Activated naive CD4-positive, alpha-beta T cell treated with anti-CD3 and anti-CD28 coated beads, Interleukin-2, amount 50 U/mL, for 24 hours (primary cell): ENCODE results near the gene STK24.
"Not testable (repeated sequence)": the region's sequence is repeated elsewhere in the genome, so short reads cannot be mapped to it uniquely, and the experiment has no call there.

Experiments
- H3K27ac Mint-ChIP-seq: one replicate; pipeline ENCODE4 v1.8.0; 2021; ENCODE audit warnings: mild to moderate bottlenecking, mixed read lengths
- H3K27me3 Mint-ChIP-seq: one replicate; pipeline ENCODE4 v1.8.0; 2021; ENCODE audit warnings: mixed read lengths
- H3K36me3 Mint-ChIP-seq: one replicate; pipeline ENCODE4 v1.8.0; 2021; ENCODE audit warnings: mixed read lengths
- H3K4me1 Mint-ChIP-seq: one replicate; pipeline ENCODE4 v1.8.0; 2021; ENCODE audit warnings: mixed read lengths
- H3K4me3 Mint-ChIP-seq: one replicate; pipeline ENCODE4 v1.8.0; 2021; ENCODE audit warnings: mild to moderate bottlenecking, mixed read lengths
- H3K9me3 Mint-ChIP-seq: one replicate; pipeline ENCODE4 v1.8.0; 2021; ENCODE audit warnings: mixed read lengths

Gene STK24

DNA sequence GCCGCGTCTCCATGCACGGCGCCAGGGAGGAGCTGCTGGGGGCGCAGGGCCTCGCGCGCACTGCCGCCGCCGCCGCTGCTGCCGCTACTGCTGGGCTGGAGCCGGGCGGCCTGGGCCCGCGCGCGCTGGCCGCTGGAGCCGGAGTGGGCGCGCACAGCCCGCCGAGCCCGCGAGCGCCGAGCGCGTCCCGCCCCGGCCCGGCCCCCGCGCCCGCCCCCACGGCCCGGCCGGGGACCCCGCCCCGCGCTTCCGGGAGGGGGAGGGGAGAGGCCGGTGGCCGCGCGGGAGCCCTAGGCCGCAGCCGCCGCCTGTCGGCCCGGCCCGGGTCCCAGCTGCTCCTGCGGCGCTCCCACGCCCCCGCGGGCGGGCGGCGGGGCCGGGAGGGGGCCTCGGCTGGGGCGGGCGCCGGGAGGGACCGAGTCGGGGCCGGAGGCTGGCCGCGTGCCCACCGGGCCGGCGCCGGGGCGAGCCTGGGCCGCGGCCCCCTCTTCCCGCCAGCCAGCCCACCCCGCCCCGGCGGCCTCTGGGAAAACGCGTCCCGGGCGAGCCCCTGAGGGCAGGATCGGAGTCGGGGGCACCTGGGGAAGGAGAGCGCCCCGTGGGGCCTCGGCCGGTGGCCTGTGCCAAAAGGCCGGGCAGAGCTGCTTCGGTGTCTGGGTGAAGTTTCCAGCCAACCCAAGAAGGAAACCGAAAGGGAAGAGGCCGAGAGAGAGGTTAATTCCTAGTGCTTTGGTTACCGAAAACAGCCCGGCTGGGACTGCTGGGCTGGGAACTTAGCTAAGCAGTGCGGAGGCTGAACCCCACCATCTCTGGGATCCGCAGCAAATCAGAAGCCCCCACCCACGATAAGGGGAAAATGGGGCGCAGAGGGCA is at the start of gene STK24:
TSS of gene STK24 (minus strand) at position 145 of the 873 bp plus-strand sequence. CDS start 321 bp downstream, outside the sequence.
- H3K36me3 Mint-ChIP-seq, result no peaks in the 10 kb centered on the region
- H3K4me1 Mint-ChIP-seq, result peaks cover 44% of the 10 kb centered on the region
- no peaks in the 10 kb centered on the region for H3K27me3 Mint-ChIP-seq
- H3K27ac Mint-ChIP-seq, result peak within 1 kb of the TSS; percentile 85
- H3K9me3 Mint-ChIP-seq, result no peaks in the 10 kb centered on the region
- peak within 1 kb of the TSS; percentile 95 for H3K4me3 Mint-ChIP-seq

DNA sequence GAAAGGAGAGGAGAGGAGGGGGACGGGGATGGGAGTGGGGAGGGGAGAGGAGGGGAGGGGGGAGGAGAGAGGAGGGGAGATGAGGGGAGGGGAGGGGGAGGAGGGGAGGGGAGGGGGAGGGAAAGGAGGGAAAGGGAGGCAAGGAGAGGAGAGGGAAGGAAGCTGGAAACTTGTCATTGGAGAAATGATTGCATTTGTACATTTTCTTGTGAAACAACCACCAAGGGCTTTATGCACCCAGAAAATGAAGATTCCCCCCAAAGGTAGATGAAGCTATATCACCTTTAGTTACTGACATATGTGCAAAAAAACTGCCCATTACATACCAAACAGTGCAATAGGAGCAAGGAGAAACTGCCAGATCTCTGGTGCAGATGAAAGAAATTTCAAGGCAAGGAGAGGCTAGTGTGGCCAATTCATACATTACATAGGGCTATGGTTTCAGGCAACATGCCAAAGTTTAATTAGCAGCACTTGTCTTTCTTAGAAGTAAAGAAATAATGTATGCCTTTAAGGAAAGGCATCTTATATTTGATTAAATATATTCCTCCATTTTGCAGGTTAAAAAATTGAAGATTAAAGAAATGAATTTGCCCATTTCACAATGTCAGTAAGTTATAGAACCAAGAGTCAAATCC is 49.5 kb upstream of the STK24 start:
- peaks cover 9% of the 10 kb centered on the region for H3K4me1 Mint-ChIP-seq
- H3K27ac Mint-ChIP-seq, result peak overlapping the region; percentile 35
- H3K36me3 Mint-ChIP-seq, result no peaks in the 10 kb centered on the region
- no peak overlapping the region for H3K4me3 Mint-ChIP-seq
- H3K9me3 Mint-ChIP-seq, result no peaks in the 10 kb centered on the region
- no peaks in the 10 kb centered on the region for H3K27me3 Mint-ChIP-seq

DNA sequence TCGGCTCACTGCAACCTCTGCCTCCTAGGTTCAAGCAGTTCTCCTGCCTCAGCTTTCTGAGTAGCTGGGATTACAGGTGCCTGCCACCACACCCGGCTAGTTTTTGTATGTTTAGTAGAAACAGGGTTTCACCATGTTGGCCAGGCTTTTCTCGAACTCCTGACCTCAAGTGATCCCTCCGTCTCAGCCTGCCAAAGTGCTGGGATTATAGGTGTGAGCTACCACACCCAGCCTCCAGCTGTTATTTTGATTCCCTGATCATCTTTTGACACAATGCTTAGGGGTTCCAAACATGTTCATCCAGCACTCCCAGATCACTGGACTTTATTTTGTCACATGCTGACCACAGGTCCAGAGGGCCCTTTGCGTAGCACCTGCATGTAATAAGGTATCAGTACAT is 47.7 kb upstream of the STK24 start:
- not testable (repeated sequence) for H3K27ac Mint-ChIP-seq, H3K36me3 Mint-ChIP-seq, H3K4me3 Mint-ChIP-seq, H3K4me1 Mint-ChIP-seq, H3K27me3 Mint-ChIP-seq, H3K9me3 Mint-ChIP-seq

DNA sequence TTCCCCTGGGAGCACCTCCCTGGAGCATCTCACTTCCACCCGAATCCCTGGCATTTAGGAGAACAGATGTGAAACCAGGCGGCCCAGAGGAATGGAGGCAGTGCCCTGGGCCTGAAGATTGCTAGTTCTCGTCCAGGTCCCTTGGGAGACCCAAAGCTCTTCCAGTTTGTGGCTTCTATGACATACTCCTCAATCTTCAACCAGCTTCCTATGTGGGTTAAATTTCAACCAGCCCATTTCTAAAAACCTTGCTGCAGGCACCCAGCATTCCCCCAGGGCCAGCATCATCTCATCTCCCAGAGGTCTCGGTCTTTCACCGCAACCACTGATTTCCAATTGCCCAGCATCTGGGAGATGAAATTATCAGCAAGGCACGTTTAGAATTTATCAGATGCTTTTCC is 46.0 kb upstream of the STK24 start:
- Mint-ChIP-seq H3K4me1 (peaks cover 9% of the 10 kb centered on the region), H3K36me3 (no peaks in the 10 kb centered on the region), H3K9me3 (no peaks in the 10 kb centered on the region), H3K27me3 (no peaks in the 10 kb centered on the region), H3K27ac (no peak overlapping the region), H3K4me3 (no peak overlapping the region)

DNA sequence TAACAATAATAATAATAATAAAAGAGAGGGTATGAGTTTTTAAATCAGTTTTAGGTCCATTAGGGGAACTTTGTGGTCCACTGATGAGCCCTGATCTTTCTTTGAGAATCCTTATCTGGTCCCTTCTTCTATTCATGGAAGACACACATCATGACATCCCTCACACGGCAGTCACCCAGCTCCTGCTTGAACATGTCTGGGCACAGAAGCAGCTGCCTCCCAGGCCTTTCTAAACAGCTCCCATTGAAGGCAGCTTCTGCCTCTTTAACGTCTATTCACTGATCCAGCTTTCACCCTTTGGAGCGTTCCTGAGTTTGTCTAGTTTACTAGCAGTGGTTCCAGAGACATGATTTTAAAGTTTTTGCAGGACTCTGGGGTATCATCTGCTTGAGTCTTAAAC is 42.6 kb upstream of the STK24 start:
- H3K36me3 Mint-ChIP-seq, result no peaks in the 10 kb centered on the region
- H3K27ac Mint-ChIP-seq, result no peak overlapping the region
- H3K27me3 Mint-ChIP-seq, result no peaks in the 10 kb centered on the region
- no peaks in the 10 kb centered on the region for H3K9me3 Mint-ChIP-seq
- H3K4me1 Mint-ChIP-seq, result peaks cover 4% of the 10 kb centered on the region
- H3K4me3 Mint-ChIP-seq, result no peak overlapping the region

DNA sequence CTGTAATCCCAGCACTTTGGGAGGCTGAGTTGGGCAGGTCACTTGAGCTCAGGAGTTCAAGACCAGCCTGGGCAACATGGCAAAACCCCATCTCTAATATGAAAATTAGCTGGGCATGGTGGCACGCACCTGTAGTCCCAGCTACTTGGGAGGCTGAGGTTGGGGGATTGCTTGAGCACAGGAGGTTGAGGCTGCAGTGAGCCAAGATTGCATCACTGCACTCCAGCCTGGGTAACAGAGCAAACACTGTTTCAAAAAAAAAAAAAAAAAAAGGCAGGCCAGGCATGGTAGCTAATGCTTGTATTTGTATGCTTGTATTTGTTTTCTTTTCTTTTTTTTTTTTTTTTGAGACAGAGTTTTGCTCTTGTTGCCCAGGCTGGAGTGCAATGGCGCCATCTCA is 38.7 kb upstream of the STK24 start:
- H3K27me3 Mint-ChIP-seq, H3K9me3 Mint-ChIP-seq, H3K4me3 Mint-ChIP-seq, H3K4me1 Mint-ChIP-seq, H3K27ac Mint-ChIP-seq, H3K36me3 Mint-ChIP-seq: not testable (repeated sequence)

DNA sequence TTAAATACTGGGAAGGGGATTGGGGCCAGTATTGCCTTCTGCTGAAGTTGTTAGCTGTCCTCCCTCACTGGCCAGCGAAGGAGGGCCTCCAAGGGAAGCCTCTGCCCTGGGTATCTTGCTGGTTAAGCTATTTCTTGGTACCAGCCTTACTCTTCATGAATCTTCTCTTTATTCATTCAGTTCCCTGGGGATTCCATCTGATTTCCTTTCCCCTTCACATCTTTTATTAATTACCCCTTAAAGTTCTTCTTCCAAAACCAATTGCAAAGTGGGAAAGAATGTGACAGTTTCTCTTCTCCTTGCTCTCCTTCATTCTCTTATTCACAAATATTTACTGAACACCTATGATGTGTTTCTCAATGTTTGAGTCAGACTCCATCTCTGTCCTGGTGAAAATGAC is 36.7 kb upstream of the STK24 start:
- Mint-ChIP-seq H3K36me3 (no peaks in the 10 kb centered on the region), H3K4me1 (no peaks in the 10 kb centered on the region), H3K9me3 (no peaks in the 10 kb centered on the region)

DNA sequence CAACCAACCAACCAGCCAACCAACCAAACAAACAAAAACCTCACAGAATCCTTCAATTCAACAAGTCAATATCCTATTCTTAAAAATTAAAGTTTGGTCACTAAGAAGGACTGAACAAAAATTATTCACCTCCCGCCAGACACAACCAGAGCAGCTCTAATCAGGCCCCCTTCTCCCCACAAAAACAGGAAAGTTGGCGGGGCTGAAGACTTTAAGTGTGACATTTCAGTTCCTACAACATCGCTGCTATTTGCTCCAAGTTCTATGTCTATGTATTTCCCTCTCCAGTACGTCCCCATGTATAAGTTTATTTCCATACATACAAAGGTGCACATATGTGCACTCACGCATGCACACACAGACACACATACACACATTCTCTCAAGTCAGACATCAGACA is 32.8 kb upstream of the STK24 start:
- Mint-ChIP-seq H3K4me3 (no peak overlapping the region), H3K27ac (no peak overlapping the region), H3K36me3 (no peaks in the 10 kb centered on the region), H3K27me3 (no peaks in the 10 kb centered on the region), H3K9me3 (no peaks in the 10 kb centered on the region), H3K4me1 (no peaks in the 10 kb centered on the region)

More for the DNA sequence above, 36.7 kb upstream of the STK24 start:
- H3K4me3 Mint-ChIP-seq, result no peak overlapping the region
- no peaks in the 10 kb centered on the region for H3K27me3 Mint-ChIP-seq
- no peak overlapping the region for H3K27ac Mint-ChIP-seq

DNA sequence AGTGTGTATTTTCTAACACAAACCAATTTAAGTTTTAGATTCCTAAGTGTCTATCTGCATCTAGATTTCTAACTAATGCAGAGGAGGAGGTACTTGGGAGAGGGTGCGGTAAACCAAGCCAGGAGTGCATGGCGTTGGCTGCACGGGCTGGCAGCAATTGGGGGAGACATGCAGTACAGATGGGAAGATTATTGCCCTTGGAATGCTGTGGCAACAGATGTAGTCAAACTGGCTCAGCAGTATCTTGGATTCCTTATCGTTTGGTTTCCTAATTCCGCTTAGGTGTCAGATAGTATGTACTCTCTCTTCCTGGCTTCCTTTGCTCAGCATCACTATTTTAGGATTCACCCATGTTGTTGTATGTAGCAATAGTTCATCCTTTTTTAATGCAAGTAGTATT is 29.4 kb upstream of the STK24 start:
- H3K36me3 Mint-ChIP-seq, result no peaks in the 10 kb centered on the region
- H3K4me3 Mint-ChIP-seq, result no peak overlapping the region
- no peaks in the 10 kb centered on the region for H3K27me3 Mint-ChIP-seq
- no peaks in the 10 kb centered on the region for H3K9me3 Mint-ChIP-seq
- H3K27ac Mint-ChIP-seq, result no peak overlapping the region
- no peaks in the 10 kb centered on the region for H3K4me1 Mint-ChIP-seq

DNA sequence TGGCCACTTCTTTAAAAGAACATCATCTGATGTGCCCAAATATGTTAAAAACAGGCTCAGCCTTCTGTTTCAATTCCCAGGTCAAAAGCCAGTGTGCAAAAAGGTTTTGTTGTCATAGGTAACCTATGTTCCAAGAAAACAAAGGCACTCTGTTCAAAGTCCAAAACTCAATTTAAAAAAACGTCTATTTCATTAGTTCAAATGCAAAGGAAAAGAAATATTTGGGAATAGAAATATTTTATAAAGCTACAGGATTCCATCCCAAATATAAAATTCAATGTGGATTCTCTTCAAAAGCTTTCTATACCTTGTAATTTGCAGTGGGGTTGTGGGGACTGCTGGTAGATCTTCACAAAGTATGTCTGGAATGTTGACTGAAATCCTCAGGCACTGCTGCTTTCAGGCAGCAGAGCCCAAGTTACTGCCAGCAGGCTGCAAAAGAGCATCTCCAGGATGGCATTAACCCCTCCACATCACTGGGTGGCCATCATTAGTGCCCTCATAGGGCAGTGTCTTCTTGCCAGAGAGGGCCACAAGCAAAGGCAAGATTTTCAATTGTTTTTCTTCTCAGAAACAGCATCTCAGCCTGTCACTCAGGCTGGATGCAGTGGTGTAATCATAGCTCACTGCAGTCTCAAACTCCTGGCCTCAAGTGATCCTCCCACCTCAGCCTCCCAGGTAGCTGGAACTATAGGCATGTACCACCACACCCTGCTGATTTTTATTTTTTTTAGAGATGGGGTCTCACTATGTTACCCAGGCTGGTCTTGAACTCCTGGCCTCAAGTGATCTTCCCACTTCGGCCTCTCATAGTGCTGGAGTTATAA is 22.8 kb upstream of the STK24 start:
- no peaks in the 10 kb centered on the region for H3K36me3 Mint-ChIP-seq
- no peak overlapping the region for H3K4me3 Mint-ChIP-seq
- no peak overlapping the region for H3K27ac Mint-ChIP-seq
- H3K4me1 Mint-ChIP-seq, result peaks cover 5% of the 10 kb centered on the region
- H3K9me3 Mint-ChIP-seq, result no peaks in the 10 kb centered on the region
- no peaks in the 10 kb centered on the region for H3K27me3 Mint-ChIP-seq

DNA sequence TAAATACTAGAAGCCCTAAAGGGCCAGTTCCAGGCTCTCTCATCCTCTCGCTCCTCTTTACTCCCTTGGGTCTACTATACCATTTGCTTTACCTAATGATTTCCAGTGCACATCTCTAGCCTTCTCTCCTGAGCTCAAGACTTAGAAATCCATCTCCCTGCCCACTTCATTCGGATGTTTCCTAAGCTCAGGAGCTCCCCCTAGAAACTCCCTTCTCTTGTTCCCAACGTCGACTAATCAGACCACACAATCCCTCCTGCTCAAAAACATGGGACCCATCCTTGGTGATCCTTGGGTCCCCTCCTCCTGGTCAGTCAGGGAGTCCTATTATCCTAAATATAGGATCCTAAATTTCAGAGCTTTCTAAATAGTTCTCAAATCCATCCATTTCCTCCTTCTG is 21.1 kb upstream of the STK24 start:
- H3K4me1 Mint-ChIP-seq, result peaks cover 5% of the 10 kb centered on the region
- no peaks in the 10 kb centered on the region for H3K27me3 Mint-ChIP-seq
- no peaks in the 10 kb centered on the region for H3K9me3 Mint-ChIP-seq
- H3K4me3 Mint-ChIP-seq, result no peak overlapping the region
- no peak overlapping the region for H3K27ac Mint-ChIP-seq
- H3K36me3 Mint-ChIP-seq, result no peaks in the 10 kb centered on the region

DNA sequence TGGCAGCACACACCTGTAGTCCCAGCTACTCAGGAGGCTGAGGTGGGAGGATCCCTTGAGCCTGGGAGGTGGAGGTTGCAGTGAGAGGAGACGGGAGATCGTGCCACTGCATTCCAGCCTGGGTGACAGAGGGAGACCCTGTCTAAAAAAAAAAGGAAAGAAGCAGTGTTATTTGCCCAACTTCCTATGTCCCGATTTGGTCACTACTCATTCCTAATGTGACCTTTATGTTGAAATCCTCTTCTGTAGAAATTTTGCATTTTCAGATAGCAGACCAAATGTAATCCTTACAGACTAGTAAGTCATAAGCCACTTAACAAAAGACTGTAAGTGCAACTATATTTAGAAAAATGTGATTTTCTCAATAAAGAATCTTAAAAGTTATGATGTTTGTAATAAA is 18.2 kb upstream of the STK24 start:
- no peak overlapping the region for H3K27ac Mint-ChIP-seq
- H3K4me3 Mint-ChIP-seq, result no peak overlapping the region
- H3K36me3 Mint-ChIP-seq, result no peaks in the 10 kb centered on the region
- no peaks in the 10 kb centered on the region for H3K27me3 Mint-ChIP-seq
- peaks cover 5% of the 10 kb centered on the region for H3K4me1 Mint-ChIP-seq
- H3K9me3 Mint-ChIP-seq, result no peaks in the 10 kb centered on the region

DNA sequence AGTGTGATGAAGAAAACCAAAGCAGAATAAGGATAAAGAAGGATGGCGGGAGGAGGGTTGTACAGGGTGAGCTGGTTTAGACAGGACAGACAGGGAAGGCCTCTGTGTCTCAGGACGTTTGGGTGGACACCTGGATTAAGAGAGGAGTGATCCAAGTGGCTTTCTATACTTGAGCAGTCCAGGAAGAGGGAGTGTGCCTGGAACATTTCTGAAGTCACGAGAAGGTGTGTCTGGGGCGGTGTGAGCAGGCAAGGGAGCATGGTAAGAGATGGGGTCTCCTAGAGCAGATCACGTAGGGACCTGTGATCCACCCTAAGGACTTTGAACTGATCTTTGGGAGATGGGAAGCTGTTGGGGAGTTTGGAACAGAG is 15.4 kb upstream of the STK24 start:
- Mint-ChIP-seq H3K27ac (no peak overlapping the region), H3K4me3 (no peak overlapping the region), H3K36me3 (peaks cover 3% of the 10 kb centered on the region), H3K9me3 (no peaks in the 10 kb centered on the region), H3K27me3 (no peaks in the 10 kb centered on the region), H3K4me1 (peaks cover 5% of the 10 kb centered on the region)

DNA sequence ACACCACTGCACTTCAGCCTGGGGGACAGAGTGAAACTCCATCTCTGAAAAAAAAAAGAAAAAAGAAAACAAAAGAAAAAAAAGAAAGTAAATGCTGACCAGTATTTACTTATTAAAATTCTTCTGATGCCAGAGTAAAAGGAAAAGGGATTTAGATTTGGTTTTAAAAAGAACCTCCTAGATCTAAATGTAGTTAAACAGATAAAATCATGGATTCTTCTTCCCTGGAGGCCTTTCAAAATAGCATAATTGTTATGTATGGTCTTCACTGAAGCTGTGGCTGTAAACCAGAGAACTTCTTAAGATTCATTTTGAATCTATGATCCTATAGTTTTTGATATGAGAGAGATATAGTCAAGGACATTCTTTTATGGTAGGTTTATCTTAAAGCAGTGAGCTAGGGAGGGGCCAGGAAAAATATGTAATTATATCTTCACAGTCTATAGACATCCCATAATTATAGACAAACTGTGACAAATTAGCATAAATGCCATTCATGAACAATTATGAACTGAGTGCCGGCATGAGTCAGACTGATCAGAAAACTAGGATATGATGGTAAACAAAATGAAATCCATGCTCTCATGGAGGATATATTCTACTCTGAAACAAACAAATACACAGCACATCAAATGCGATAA is 14.9 kb upstream of the STK24 start:
- H3K27ac Mint-ChIP-seq, result no peak overlapping the region
- no peak overlapping the region for H3K4me3 Mint-ChIP-seq
- peaks cover 3% of the 10 kb centered on the region for H3K36me3 Mint-ChIP-seq
- H3K4me1 Mint-ChIP-seq, result peaks cover 5% of the 10 kb centered on the region
- H3K9me3 Mint-ChIP-seq, result no peaks in the 10 kb centered on the region
- no peaks in the 10 kb centered on the region for H3K27me3 Mint-ChIP-seq

DNA sequence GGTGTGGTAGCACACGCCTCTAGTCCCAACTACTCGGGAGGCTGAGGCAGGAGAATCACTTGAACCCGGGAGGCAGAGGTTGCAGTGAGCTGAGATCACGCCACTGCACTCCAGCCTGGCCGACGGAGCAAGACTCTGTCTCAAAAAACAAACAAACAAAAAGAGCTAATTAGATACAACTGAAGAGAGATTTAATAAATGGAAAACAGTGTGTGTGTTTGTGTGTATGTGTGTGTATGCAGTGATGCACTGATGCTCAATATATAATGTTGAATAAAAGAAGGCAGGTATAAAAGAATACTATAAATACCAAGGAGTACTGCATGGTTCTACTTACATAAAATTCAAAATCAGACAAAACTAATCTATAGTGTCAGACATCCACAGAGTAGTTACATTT is 13.6 kb upstream of the STK24 start:
- H3K9me3 Mint-ChIP-seq, H3K27ac Mint-ChIP-seq, H3K4me1 Mint-ChIP-seq, H3K27me3 Mint-ChIP-seq, H3K36me3 Mint-ChIP-seq, H3K4me3 Mint-ChIP-seq: not testable (repeated sequence)

DNA sequence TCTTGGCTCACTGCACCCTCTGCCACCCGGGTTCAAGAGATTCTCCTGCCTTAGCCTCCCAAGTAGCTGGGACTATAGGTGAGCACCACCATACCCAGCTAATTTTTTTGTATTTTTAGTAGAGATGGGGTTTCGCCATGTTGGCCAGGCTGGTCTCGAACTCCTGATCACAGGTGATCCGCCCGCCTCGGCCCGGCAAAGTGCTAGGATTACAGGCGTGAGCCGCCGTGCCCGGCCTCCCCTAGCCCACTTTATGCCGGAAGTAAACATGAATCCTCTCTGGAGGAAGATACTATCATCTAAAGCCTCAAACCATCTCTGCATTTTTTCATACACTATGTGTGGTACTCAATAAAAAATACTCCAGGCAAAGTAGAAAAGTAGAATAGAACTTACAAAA is 12.6 kb upstream of the STK24 start:
- not testable (repeated sequence) for H3K9me3 Mint-ChIP-seq, H3K4me3 Mint-ChIP-seq, H3K27me3 Mint-ChIP-seq, H3K36me3 Mint-ChIP-seq, H3K4me1 Mint-ChIP-seq, H3K27ac Mint-ChIP-seq
